ENCODE results near the gene FAM180B. TPM values are rescaled to one million over a fixed set of nuclear protein-coding genes. Genes with fewer than 3 reads are reported as not detected.

Gene FAM180B
- total and polyA plus RNA-seq, 2 of the 13 experiments (the other 11 are each of a cell fraction or from before 2014, with no cell fraction given): 0.40 to 1.0 TPM

DNA sequence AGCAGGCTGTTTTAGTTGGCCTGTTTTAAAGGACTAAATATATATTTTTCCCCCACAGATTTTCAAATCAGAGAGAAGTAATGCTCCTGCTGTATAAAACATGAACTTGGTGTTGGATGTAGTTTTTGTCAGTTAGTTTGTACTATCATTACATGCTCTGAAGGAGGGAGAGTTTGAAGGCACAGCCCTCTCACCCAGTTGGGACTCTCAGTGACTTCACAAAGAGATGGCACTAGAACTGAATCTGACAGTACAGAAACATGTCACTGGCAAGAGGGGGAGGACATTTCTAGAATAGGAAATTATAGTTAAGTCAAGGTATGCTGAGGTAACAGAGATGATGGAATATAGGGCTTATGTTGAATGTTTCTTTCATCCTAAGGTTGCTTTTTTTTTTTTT, 28.8 kb downstream of the FAM180B start (continued):
- TF ChIP-seq KDM5A (IDR thresholded peaks at IDR 0.05; ENCODE audit: borderline replicate concordance, low read length): no peak

DNA sequence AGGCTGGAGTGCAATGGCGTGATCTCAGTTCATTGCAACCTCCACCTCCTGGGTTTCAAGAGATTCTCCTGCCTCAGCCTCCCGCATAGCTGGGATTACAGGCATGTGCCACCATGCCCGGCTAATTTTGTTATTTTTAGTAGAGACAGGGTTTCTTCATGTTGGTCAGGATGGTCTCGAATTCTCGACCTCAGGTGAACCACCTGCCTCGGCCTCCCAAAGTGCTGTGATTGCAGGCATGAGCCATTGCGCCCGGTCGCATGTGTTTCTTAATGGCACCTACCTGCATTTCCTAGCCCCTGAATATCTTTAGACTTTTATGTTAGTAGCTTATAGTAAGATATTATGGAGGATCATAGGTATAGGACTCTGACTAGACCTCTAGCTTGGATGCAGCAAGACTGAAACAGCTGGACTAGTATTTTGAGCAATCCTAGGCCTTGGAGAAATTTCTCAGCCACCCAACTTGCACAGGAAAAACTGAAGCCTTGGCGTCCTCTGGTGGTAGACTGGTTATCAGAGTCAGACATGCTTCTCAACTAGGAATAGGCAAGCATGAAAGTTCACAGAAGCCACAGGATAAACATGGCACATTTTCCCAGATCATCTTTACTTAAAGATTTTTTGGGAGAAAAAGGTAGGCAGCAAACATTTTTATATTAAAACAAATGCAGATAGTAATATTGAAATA, 30.4 kb downstream of the FAM180B start:
- ChIA-PET CTCF (ENCODE audit: low intra/inter-chr PET ratio, low total read pairs) (no interaction called here), POLR2A (interaction anchor here (0.8 to 1.0 kb wide), 2 partner anchors 29 to 38 kb away, joined by 3 read pairs; partner anchors contain the start of genes KBTBD4 and NDUFS3)
- Histone ChIP-seq H4K20me1 (ENCODE audit: insufficient read depth, low read length) (no peaks in the 10 kb centered on the region), H3K9ac (ENCODE audit: insufficient read depth, low read depth, low read length) (no peak overlapping the region), H3K36me3 (replicated peaks in 1 of 2; ENCODE audit: control insufficient read depth in 1 of 2, insufficient read depth in 2 of 2, low read length in 2 of 2) (peaks cover 3 to 29% of the 10 kb centered on the region in 2 experiments; a peak in 4 of 5 replicates), H3K27ac (ENCODE audit: extremely low read length, insufficient read depth, low read length) (no peak overlapping the region), H3K4me1 (ENCODE audit: insufficient read depth, low read length) (no peaks in the 10 kb centered on the region), H3K9me3 (ENCODE audit: low read length) (no peaks in the 10 kb centered on the region), H3K27me3 (ENCODE audit: control insufficient read depth in 1 of 2, insufficient read depth in 2 of 2, low read length in 2 of 2) (no peaks in the 10 kb centered on the region), H2AFZ (ENCODE audit: low read length) (no peak overlapping the region), H3K4me2 (ENCODE audit: low read depth, low read length) (no peak overlapping the region), H3K79me2 (ENCODE audit: insufficient read depth, low read length) (no peaks in the 10 kb centered on the region), H3K4me3 (replicated peaks in 1 of 3; ENCODE audit: insufficient read depth in 1 of 3, low read depth in 2 of 3, low read length in 3 of 3) (no peak overlapping the region)
- no TSS peak for BruUV-seq (replicated peaks)
- ATAC-seq (peak; percentile 85), DNase-seq (ENCODE audit: low spot score) (peak; percentile 58), FAIRE-seq (peak; percentile 64)
- in situ Hi-C loops (cut with HindIII; ENCODE audit: extremely low pct_ligation_motif_present, low pct_unique_long_range_greater_than_20kb) (no loop called here), intact Hi-C loops (cut with micrococcal nuclease; ENCODE audit: unreplicated experiment) (no loop called here)
- 84% methylated on average over 10 of the region's 10 CpGs for WGBS (ENCODE audit: low lambda C conversion rate)
- TF ChIP-seq ZZZ3 (CRISPR knock-in tag; IDR thresholded peaks at IDR 0.05; ENCODE audit: borderline replicate concordance) (no peak), ZC3H4 (CRISPR knock-in tag; IDR thresholded peaks at IDR 0.05; ENCODE audit: borderline replicate concordance) (no peak), RBM22 (optimal IDR thresholded peaks at IDR 0.05; ENCODE audit: low read length) (peak; percentile 20), ZFX (CRISPR knock-in tag; IDR thresholded peaks at IDR 0.05; ENCODE audit: low read depth) (peak; percentile 26; the same call in 1 of the 2 replicates), MZF1 (CRISPR knock-in tag; IDR thresholded peaks at IDR 0.05; ENCODE audit: borderline replicate concordance) (no peak), ZNF296 (CRISPR knock-in tag; conservative IDR thresholded peaks at IDR 0.05) (no peak), IKZF4 (CRISPR knock-in tag; IDR thresholded peaks at IDR 0.05; ENCODE audit: borderline replicate concordance, low read depth, not compliant biosample characterization) (no peak), MAFG (CRISPR knock-in tag; IDR thresholded peaks at IDR 0.05) (no peak), ZNF331 (CRISPR knock-in tag; IDR thresholded peaks at IDR 0.05) (0 out of 2 replicates have a peak, but pooled peaks have one; percentile 13), SIX4 (CRISPR knock-in tag; IDR thresholded peaks at IDR 0.05) (no peak)
- TF ChIP-seq, protein P1, sequence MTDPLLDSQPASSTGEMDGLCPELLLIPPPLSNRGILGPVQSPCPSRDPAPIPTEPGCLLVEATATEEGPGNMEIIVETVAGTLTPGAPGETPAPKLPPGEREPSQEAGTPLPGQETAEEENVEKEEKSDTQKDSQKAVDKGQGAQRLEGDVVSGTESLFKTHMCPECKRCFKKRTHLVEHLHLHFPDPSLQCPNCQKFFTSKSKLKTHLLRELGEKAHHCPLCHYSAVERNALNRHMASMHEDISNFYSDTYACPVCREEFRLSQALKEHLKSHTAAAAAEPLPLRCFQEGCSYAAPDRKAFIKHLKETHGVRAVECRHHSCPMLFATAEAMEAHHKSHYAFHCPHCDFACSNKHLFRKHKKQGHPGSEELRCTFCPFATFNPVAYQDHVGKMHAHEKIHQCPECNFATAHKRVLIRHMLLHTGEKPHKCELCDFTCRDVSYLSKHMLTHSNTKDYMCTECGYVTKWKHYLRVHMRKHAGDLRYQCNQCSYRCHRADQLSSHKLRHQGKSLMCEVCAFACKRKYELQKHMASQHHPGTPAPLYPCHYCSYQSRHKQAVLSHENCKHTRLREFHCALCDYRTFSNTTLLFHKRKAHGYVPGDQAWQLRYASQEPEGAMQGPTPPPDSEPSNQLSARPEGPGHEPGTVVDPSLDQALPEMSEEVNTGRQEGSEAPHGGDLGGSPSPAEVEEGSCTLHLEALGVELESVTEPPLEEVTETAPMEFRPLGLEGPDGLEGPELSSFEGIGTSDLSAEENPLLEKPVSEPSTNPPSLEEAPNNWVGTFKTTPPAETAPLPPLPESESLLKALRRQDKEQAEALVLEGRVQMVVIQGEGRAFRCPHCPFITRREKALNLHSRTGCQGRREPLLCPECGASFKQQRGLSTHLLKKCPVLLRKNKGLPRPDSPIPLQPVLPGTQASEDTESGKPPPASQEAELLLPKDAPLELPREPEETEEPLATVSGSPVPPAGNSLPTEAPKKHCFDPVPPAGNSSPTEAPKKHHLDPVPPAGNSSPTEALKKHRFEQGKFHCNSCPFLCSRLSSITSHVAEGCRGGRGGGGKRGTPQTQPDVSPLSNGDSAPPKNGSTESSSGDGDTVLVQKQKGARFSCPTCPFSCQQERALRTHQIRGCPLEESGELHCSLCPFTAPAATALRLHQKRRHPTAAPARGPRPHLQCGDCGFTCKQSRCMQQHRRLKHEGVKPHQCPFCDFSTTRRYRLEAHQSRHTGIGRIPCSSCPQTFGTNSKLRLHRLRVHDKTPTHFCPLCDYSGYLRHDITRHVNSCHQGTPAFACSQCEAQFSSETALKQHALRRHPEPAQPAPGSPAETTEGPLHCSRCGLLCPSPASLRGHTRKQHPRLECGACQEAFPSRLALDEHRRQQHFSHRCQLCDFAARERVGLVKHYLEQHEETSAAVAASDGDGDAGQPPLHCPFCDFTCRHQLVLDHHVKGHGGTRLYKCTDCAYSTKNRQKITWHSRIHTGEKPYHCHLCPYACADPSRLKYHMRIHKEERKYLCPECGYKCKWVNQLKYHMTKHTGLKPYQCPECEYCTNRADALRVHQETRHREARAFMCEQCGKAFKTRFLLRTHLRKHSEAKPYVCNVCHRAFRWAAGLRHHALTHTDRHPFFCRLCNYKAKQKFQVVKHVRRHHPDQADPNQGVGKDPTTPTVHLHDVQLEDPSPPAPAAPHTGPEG (CRISPR knock-in tag; IDR thresholded peaks at IDR 0.05): no peak
- TF ChIP-seq, protein P2, sequence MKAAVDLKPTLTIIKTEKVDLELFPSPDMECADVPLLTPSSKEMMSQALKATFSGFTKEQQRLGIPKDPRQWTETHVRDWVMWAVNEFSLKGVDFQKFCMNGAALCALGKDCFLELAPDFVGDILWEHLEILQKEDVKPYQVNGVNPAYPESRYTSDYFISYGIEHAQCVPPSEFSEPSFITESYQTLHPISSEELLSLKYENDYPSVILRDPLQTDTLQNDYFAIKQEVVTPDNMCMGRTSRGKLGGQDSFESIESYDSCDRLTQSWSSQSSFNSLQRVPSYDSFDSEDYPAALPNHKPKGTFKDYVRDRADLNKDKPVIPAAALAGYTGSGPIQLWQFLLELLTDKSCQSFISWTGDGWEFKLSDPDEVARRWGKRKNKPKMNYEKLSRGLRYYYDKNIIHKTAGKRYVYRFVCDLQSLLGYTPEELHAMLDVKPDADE (CRISPR knock-in tag; IDR thresholded peaks at IDR 0.05): no peak
- TF ChIP-seq, protein P3, sequence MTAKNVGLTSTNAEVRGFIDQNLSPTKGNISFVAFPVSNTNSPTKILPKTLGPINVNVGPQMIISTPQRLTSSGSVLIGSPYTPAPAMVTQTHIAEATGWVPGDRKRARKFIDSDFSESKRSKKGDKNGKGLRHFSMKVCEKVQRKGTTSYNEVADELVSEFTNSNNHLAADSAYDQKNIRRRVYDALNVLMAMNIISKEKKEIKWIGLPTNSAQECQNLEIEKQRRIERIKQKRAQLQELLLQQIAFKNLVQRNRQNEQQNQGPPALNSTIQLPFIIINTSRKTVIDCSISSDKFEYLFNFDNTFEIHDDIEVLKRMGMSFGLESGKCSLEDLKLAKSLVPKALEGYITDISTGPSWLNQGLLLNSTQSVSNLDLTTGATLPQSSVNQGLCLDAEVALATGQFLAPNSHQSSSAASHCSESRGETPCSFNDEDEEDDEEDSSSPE (CRISPR knock-in tag; IDR thresholded peaks at IDR 0.05): no peak
